Tongue (tissue), 2 donors: ENCODE data around the gene C1orf87. TPM values are rescaled to one million over a fixed set of nuclear protein-coding genes. Genes with fewer than 3 reads are reported as not detected.

ENCODE experiments used
- DNase-seq: peaks from one replicate; pipeline ENCODE4 v3.0.0-alpha.2; 2015
- total RNA-seq: library from RNA; depleted of rRNA; stranded (reverse); fragments of >200 nt; gene quantifications from one replicate; pipeline ENCODE4 v1.2.3, GENCODE V29; 2014

Gene C1orf87
- 0.51 TPM for total RNA-seq

- no peak for DNase-seq
Measured at GRCh38 chr1:60073605-60074278, at the start of gene C1orf87. TSS of gene C1orf87 (minus strand) at chr1:60073770. CDS start at chr1:60072643, 1,127 bp downstream.

GRCh38 chr1:60118085-60118484, 44.5 kb upstream of the C1orf87 start:
- DNase-seq = no peak

- no peak for DNase-seq
Measured at GRCh38 chr1:60114745-60115318, 41.3 kb upstream of the C1orf87 start.

- DNase-seq = no peak
Measured at GRCh38 chr1:60113596-60113995, 40.0 kb upstream of the C1orf87 start.

- no peak for DNase-seq
Measured at GRCh38 chr1:60113028-60113427, 39.5 kb upstream of the C1orf87 start.

- DNase-seq = no peak
Measured at GRCh38 chr1:60111716-60112115, 38.1 kb upstream of the C1orf87 start.

GRCh38 chr1:60111118-60111517, 37.5 kb upstream of the C1orf87 start:
- DNase-seq = no peak

- DNase-seq = no peak
Measured at GRCh38 chr1:60108196-60108595, 34.6 kb upstream of the C1orf87 start.

- DNase-seq = peak; percentile 14
Measured at GRCh38 chr1:60103186-60103585, 29.6 kb upstream of the C1orf87 start.

GRCh38 chr1:60102267-60103061, 28.9 kb upstream of the C1orf87 start:
- peak; percentile 21 for DNase-seq

- no peak for DNase-seq
Measured at GRCh38 chr1:60101516-60101915, 27.9 kb upstream of the C1orf87 start.

GRCh38 chr1:60091195-60091715, 17.7 kb upstream of the C1orf87 start:
- no peak for DNase-seq

- peak; percentile 84 for DNase-seq
Measured at GRCh38 chr1:60090655-60091054, 17.1 kb upstream of the C1orf87 start.

GRCh38 chr1:60088620-60089155, 15.1 kb upstream of the C1orf87 start:
- DNase-seq = peak; percentile 31

- DNase-seq = no peak
Measured at GRCh38 chr1:60087681-60088080, 14.1 kb upstream of the C1orf87 start.

GRCh38 chr1:60078182-60078581, 4.6 kb upstream of the C1orf87 start:
- no peak for DNase-seq

GRCh38 chr1:60071296-60071695, 2.3 kb downstream of the C1orf87 start:
- DNase-seq = no peak

- DNase-seq = no peak
Measured at GRCh38 chr1:60069691-60070090, 3.9 kb downstream of the C1orf87 start.

- DNase-seq = no peak
Measured at GRCh38 chr1:60068393-60069045, 5.1 kb downstream of the C1orf87 start.

- no peak for DNase-seq
Measured at GRCh38 chr1:60066001-60066400, 7.6 kb downstream of the C1orf87 start.

- DNase-seq = no peak
Measured at GRCh38 chr1:60065199-60065598, 8.4 kb downstream of the C1orf87 start.

- DNase-seq = no peak
Measured at GRCh38 chr1:60063561-60063960, 10.0 kb downstream of the C1orf87 start.
